Stimulated activated CD4-positive, alpha-beta T cell treated with anti-CD3 and anti-CD28 coated beads, Interleukin-12 subunit alpha, Interleukin-12 subunit beta, amount 100 ng/mL, for 48 hours (primary cell): ENCODE measurements around the gene FXYD2.

ENCODE experiments used
- DNase-seq, 3 donors: peaks; one replicate each; pipeline ENCODE4 v3.0.0-alpha.2; 2020; ENCODE audit warnings: low read depth in 2 of 3, low spot score in 1 of 3

Gene FXYD2

DNA sequence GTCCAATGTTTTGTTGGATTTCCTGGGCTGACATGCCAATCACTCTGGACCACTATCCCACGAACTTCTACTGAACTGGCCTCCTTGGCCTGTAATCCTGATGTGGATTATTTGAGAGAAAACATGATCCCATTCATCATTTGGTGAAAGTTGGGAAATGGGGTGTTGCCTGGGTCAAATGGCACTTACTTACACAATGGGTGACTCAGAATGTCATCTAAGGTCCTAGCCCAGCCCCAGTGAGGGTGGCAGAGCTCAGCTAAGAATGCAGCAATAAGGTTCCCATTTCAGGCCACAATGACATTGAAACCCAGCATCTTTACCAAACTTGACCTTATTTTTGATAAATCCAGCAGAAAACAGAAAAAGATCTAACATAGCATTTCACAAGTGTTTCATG, 19.5 kb downstream of the FXYD2 start:
- no peak for DNase-seq

DNA sequence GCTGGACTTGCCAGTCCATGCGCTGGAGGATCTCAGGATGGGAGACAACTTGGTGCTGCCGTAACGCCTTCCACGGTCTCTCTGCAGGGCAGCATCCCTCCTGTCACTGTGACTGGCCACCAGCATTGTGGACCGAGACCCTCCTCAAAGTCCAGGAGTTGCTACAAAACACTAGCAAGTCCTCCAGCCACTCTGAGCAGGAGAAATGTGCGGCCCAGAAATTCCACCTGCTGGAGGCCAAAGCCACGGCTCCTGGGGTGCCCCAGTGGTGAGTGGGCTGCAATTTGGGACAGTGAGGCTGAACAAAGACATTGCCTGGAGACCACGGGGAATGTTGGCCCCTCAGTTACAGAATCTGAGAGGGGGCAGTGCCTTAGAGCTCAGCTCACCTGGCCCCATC, 20.6 kb downstream of the FXYD2 start:
- DNase-seq = no peak

DNA sequence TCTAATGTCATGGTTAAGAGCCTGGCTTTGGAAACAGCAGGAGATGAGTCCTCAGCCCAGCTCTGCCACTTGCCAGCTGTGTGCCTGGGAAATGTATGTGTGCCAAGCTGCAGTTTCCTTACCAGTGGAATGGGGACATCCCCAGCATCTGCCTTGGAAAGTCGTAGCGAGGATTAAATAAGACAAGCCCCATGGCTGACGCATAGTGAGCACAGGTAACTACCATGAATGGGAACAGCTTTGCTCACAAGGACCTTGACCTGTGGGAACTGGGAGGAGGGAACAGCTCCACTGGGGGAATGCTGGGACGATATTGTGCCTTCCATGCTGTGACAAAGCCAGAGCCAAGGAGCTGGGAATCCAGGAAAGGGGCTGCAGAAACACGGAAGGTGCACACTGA, 24.9 kb downstream of the FXYD2 start:
- no peak for DNase-seq

DNA sequence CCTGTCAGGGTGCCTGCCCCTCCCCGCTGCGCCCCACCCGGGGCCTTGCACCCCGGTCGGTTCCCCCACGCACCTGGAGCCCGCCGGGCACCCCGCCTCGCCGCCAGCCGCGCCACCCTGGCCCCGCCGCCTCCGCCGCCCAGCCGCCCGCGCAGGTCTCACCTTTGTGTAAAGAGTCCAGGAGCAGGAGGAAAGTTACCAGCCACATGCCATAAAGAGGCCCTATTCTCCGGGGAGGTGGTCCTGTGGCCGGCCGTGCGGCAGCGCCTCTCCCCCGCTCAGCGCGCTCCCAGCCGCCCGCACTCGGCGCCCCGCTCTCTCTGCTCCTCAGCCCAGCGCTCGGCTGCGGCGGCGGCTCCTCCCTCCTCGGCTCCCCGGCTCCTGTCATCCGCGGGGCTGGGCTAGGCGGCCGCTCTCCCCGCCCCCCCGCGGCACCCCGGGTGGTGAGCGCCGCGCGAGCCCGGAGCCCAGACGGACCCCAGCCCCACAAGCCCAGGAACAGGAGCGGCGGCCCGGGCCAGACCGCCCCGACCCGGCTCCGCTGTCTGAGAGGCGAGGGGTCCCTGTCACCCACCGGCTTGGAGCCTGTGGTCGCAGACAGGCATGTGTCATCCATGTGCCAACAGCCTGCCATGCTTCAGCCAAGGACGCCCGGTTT, 27.5 kb downstream of the FXYD2 start, which contains the start of gene DSCAML1:
Gene DSCAML1, minus strand, starts transcription at position 345 of the 658 bp plus-strand sequence. Its CDS starts 137 bp downstream, at position 208.
- no peak for DNase-seq

DNA sequence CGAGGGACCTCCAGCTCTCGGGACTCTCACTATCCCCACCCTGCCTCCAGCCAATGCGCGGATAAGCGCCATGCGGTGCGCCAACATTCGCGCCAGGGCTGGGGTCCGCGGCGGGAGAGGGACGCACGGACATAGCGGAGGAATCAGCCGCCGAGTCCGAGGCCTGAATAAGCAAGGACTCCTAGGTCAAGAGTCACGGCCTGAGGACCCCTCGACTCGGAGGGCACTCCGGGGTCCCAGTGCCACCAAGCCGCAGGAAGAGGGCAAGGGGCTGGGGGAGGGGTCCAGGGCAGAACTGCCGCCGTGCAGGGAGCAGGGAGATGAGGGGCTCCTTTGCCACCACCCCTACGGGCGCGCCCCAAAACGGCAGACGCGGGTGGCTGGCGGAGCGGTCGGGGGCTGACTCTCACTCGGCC, 28.1 kb downstream of the FXYD2 start:
- DNase-seq = no peak

- no peak for DNase-seq
Measured at GRCh38 chr11:117795638-117796455, 28.7 kb downstream of the FXYD2 start.

DNA sequence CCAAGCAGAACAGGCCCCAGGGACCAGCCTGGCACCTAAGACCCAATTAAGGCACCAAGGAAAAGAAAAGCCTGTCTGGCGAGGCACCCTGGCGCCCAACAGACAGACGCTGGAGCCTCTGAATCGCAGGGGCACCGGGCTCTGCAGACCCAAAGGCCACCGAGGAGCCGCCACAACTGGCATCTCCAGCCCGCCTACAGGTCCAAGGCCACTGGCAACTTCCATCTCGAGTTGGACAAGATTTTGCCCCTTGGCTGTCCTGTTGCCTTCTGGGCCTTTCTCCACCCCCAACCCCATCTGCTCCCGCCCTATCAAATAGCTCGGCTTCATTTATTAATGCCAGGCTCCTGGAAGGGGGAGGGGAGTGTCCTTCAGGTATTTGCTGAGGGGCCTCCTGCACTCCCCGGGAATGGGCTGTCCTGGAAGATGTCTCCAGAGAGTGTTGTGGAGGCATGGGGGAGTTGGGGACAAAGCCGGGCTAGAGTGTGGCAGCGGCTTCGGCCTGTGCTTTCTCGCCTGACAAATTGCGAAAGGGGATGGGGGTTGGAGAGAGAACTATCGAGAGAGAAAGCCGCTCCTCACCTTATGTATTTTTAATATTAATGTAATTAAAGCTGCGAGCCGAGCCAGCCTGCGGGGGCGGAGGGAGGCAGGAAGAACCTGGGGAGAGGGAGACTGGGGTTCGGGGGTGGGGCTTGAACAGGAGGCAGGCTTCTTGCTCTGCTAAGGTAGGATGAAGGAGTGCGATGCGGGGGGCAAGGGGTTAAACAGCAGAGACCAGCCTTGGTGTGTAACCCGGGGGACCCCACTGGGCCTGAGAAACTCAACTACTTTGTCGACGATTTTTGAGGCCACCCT, 29.5 kb downstream of the FXYD2 start:
- no peak for DNase-seq

- no peak for DNase-seq
Measured at GRCh38 chr11:117794135-117794534, 30.4 kb downstream of the FXYD2 start.

GRCh38 chr11:117793583-117793982, 31.0 kb downstream of the FXYD2 start:
- DNase-seq = no peak

GRCh38 chr11:117792992-117793391, 31.6 kb downstream of the FXYD2 start:
- no peak for DNase-seq

GRCh38 chr11:117792241-117792640, 32.3 kb downstream of the FXYD2 start:
- no peak for DNase-seq

GRCh38 chr11:117790279-117790678, 34.3 kb downstream of the FXYD2 start:
- DNase-seq = no peak

GRCh38 chr11:117789241-117789640, 35.3 kb downstream of the FXYD2 start:
- no peak for DNase-seq

GRCh38 chr11:117786135-117786870, 38.2 kb downstream of the FXYD2 start:
- no peak for DNase-seq

- DNase-seq = no peak
Measured at GRCh38 chr11:117782101-117782500, 42.4 kb downstream of the FXYD2 start.

- DNase-seq = no peak
Measured at GRCh38 chr11:117781627-117782026, 42.9 kb downstream of the FXYD2 start.

- no peak for DNase-seq
Measured at GRCh38 chr11:117780456-117780855, 44.1 kb downstream of the FXYD2 start.

DNA sequence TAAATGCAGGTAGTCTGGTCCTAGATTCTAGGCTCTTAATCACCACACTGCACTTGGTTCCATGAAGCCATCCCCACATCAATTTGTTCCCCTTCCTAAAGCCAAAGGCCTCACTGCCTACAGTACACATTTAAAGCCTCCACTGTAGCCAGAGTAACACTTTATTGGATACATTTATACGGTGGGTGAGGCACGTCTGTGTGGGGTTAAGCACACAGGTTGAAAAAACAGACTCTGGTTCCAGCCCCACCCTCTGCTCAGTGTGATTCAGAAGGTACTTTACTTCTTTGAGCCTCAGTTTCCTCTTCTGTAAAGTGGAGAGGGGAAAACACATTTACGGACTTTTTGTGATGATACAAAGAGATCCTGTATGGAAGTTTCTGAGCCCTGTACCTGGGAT, 50.0 kb downstream of the FXYD2 start:
- no peak for DNase-seq

DNA sequence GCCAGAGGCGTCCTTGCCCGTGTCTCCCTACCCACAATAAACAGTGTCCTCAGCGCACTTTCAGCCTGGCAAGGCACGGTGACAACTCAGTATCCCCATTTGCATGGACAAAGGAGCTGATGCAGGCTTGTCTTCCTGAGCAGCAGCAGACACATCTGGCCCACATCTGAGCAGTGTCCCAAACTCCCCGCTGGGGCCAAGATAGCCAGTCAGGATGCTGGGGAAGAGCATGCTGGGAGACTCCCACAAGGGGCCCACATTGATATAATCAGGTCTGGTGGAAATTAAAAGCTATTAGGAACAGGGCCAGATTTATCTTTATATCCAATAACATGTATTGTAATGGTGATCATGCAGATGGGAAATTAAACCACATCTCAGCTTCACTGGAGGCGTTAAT, 52.2 kb downstream of the FXYD2 start:
- DNase-seq = no peak

- DNase-seq = no peak
Measured at GRCh38 chr11:117771841-117772240, 52.7 kb downstream of the FXYD2 start.

DNA sequence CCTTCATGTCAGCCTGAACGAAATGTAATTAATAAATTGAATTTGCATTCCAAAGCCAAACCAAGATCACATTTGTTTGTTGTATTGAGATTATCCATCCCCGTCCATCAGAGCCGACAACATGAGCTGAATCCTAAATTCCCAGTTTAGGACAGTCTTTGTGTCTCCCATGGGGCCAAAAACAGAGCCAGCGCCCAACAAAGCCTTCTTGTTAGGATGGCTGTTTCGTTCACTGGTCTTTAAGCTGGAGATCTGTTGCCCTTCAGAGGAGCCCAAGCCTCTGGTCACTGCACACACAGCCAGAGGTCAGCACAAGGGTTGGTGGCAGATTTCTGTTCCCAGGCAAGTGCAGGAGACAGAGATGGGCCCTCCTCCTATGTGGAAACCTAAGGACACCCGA, 53.3 kb downstream of the FXYD2 start:
- DNase-seq = no peak
